T-helper 2 cell treated with Interferon-gamma antibody and Interleukin-4, amounts not matched to agents 5 μg/mL and 100 μg/mL, for 36 hours (primary cell): Measurements from ENCODE around the gene OFD1.

Source experiments
- DNase-seq: peaks from one replicate; pipeline ENCODE4 v3.0.0; 2021; ENCODE audit warnings: low spot score
- H3K27ac Mint-ChIP-seq: one replicate; pipeline ENCODE4 v1.8.0; 2021; ENCODE audit warnings: mild to moderate bottlenecking, mixed read lengths
- H3K27me3 Mint-ChIP-seq: one replicate; pipeline ENCODE4 v1.8.0; 2021; ENCODE audit warnings: low read depth, mixed read lengths
- H3K36me3 Mint-ChIP-seq: one replicate; pipeline ENCODE4 v1.8.0; 2021; ENCODE audit warnings: low read depth, mixed read lengths
- H3K4me1 Mint-ChIP-seq: one replicate; pipeline ENCODE4 v1.8.0; 2021; ENCODE audit warnings: low read depth, mixed read lengths
- H3K4me3 Mint-ChIP-seq: one replicate; pipeline ENCODE4 v1.8.0; 2022; ENCODE audit warnings: mild to moderate bottlenecking, moderate library complexity, mixed read lengths
- H3K9me3 Mint-ChIP-seq: one replicate; pipeline ENCODE4 v1.8.0; 2021; ENCODE audit warnings: mixed read lengths

OFD1 gene, protein sequence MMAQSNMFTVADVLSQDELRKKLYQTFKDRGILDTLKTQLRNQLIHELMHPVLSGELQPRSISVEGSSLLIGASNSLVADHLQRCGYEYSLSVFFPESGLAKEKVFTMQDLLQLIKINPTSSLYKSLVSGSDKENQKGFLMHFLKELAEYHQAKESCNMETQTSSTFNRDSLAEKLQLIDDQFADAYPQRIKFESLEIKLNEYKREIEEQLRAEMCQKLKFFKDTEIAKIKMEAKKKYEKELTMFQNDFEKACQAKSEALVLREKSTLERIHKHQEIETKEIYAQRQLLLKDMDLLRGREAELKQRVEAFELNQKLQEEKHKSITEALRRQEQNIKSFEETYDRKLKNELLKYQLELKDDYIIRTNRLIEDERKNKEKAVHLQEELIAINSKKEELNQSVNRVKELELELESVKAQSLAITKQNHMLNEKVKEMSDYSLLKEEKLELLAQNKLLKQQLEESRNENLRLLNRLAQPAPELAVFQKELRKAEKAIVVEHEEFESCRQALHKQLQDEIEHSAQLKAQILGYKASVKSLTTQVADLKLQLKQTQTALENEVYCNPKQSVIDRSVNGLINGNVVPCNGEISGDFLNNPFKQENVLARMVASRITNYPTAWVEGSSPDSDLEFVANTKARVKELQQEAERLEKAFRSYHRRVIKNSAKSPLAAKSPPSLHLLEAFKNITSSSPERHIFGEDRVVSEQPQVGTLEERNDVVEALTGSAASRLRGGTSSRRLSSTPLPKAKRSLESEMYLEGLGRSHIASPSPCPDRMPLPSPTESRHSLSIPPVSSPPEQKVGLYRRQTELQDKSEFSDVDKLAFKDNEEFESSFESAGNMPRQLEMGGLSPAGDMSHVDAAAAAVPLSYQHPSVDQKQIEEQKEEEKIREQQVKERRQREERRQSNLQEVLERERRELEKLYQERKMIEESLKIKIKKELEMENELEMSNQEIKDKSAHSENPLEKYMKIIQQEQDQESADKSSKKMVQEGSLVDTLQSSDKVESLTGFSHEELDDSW

DNA sequence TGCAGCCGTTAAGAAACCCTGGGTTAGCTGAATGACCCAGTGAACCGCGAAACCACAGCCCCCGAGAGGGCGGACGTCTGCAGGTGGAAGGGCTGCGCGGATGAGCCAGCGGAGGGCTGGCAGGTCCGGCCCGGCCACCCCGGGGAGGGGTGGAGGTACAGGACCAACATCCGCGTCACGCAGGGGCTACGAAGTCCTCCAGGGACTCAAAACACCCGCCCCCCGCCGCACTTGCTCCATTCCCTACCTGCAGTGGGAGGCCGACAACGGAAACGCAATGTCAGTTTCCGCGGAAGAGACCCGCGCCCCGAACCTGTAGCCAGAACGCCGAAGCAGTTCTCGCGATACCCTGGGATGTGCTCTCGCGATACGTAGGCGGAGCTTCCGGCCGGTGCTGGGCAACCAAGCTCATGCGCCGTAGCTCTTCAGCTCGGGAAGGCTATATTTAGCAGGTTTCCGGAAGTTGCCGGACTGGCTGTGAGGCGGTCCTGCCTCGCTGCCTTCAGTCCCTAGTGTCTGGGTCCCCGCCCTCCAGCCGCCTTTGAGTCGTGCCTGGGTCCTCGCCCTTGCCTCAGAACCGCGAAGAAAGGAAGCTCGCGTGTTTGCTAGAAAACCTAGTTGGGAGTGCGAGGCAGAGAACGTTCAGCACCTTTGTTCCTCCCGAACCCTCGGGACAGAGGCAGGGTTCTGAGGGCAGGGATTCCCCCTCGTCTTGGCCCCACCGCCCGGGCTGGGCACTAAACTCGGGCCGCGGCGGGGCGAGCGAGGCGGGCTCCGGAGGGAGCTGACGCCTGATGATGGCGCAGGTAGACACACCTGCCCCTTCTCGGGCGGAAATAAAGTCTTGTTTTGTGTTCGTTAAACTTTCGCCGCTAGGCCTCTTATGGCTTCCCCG lies at the start of gene OFD1, which contains the start of gene TRAPPC2:
TSS of gene OFD1 (plus strand) at position 471 of the 895 bp plus-strand sequence. CDS start at position 795, 324 bp downstream.
TSS of gene TRAPPC2 (minus strand) at position 343 of the 895 bp plus-strand sequence. CDS start 14,657 bp downstream, outside the sequence.
- peak; percentile 87 for DNase-seq
- Mint-ChIP-seq H3K27me3 (no peaks in the 10 kb centered on the region), H3K4me3 (peak within 1 kb of the TSS; percentile 98), H3K36me3 (peaks cover 33% of the 10 kb centered on the region), H3K4me1 (peaks cover 29% of the 10 kb centered on the region), H3K27ac (peak within 1 kb of the TSS; percentile 96), H3K9me3 (no peaks in the 10 kb centered on the region)

- Mint-ChIP-seq H3K4me1 (peaks cover 7% of the 10 kb centered on the region), H3K4me3 (no peak overlapping the region), H3K27ac (peak overlapping the region; percentile 37), H3K27me3 (no peaks in the 10 kb centered on the region), H3K36me3 (peaks cover 13% of the 10 kb centered on the region), H3K9me3 (no peaks in the 10 kb centered on the region)
- no peak for DNase-seq
These were observed 49.3 kb upstream of the OFD1 start for GRCh38 chrX:13685126-13685763.

GRCh38 chrX:13687203-13687602 lies 47.3 kb upstream of the OFD1 start:
- Mint-ChIP-seq H3K27ac (peak overlapping the region; percentile 6), H3K4me1 (peaks cover 15% of the 10 kb centered on the region), H3K9me3 (no peaks in the 10 kb centered on the region), H3K27me3 (no peaks in the 10 kb centered on the region), H3K36me3 (peaks cover 9% of the 10 kb centered on the region), H3K4me3 (no peak overlapping the region)
- no peak for DNase-seq

DNA sequence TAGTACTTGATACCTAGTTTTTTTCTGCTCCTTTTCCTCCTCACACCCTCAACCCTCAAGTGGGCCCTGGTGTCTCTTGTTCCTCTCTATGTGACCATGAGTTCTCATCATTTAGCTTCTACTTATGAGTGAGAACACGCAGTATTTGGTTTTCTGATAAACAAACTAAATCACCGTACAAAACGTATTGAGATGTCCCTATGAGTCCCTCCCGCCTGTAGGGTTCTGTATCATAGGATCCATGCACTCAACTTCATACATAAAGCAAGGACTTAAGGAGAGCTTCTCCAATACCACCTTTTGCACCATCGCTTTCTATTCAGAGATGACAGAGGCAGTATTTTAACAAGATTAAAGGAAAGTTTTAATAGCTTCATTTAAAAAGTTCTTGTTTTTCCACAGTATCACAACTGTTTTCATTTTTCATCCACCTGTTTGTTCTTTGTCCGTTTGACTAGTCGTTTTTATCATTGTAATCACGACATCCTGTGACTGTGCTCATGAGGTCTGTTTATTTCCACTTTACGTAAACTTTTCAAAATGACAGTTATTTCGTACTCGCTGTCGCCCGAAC lies 46.1 kb upstream of the OFD1 start:
- peaks cover 23% of the 10 kb centered on the region for H3K4me1 Mint-ChIP-seq
- H3K27me3 Mint-ChIP-seq = no peaks in the 10 kb centered on the region
- peak overlapping the region; percentile 95 for H3K27ac Mint-ChIP-seq
- H3K4me3 Mint-ChIP-seq = peak overlapping the region; percentile 87
- DNase-seq = no peak
- H3K9me3 Mint-ChIP-seq = no peaks in the 10 kb centered on the region
- H3K36me3 Mint-ChIP-seq = peaks cover 9% of the 10 kb centered on the region

- peak; percentile 78 for DNase-seq
- peak within 1 kb of the TSS; percentile 95 for H3K27ac Mint-ChIP-seq
- no peaks in the 10 kb centered on the region for H3K9me3 Mint-ChIP-seq
- peak within 1 kb of the TSS; percentile 87 for H3K4me3 Mint-ChIP-seq
- peaks cover 5% of the 10 kb centered on the region for H3K36me3 Mint-ChIP-seq
- no peaks in the 10 kb centered on the region for H3K27me3 Mint-ChIP-seq
- H3K4me1 Mint-ChIP-seq = peaks cover 26% of the 10 kb centered on the region
These were observed 45.4 kb upstream of the OFD1 start, which contains the start of gene RAB9A for GRCh38 chrX:13688958-13689740. RAB9A (plus strand) TSS chrX:13689128; CDS start chrX:13708747, 19,619 bp downstream.

DNA sequence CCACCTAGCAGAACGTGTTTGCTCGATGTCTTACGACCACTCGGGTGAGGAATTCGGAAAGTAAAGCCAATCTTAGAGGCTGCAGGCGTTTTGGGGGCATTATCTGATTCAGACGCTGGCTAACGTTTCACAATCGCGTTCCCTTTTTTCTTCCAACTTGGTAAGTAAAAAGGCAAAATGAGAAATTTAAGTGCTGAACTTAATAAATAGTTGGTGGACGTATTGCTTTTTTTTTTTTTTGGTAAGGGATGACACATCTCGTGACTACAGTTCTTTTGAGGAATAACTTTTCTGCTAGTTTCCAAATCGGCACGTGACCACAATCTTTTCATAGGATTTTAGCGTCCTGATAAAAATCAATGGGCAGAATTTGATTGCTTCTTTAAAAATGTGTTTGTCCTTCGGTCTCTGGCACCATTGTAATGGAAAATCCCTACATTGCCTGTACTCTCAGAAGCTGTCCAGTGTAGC lies 44.8 kb upstream of the OFD1 start:
- H3K9me3 Mint-ChIP-seq = no peaks in the 10 kb centered on the region
- peaks cover 5% of the 10 kb centered on the region for H3K36me3 Mint-ChIP-seq
- H3K4me3 Mint-ChIP-seq = peak overlapping the region; percentile 87
- H3K27ac Mint-ChIP-seq = peak overlapping the region; percentile 72
- no peaks in the 10 kb centered on the region for H3K27me3 Mint-ChIP-seq
- no peak for DNase-seq
- H3K4me1 Mint-ChIP-seq = peaks cover 26% of the 10 kb centered on the region

GRCh38 chrX:13690836-13691235 lies 43.7 kb upstream of the OFD1 start:
- Mint-ChIP-seq H3K4me3 (peak overlapping the region; percentile 87), H3K4me1 (peaks cover 28% of the 10 kb centered on the region), H3K27me3 (no peaks in the 10 kb centered on the region), H3K27ac (no peak overlapping the region), H3K9me3 (no peaks in the 10 kb centered on the region), H3K36me3 (peaks cover 4% of the 10 kb centered on the region)
- no peak for DNase-seq

- Mint-ChIP-seq H3K36me3 (peaks cover 4% of the 10 kb centered on the region), H3K27ac (no peak overlapping the region), H3K27me3 (no peaks in the 10 kb centered on the region), H3K4me3 (no peak overlapping the region), H3K9me3 (no peaks in the 10 kb centered on the region), H3K4me1 (peaks cover 31% of the 10 kb centered on the region)
- DNase-seq = no peak
These were observed 42.6 kb upstream of the OFD1 start for GRCh38 chrX:13691841-13692371.

- peaks cover 7% of the 10 kb centered on the region for H3K36me3 Mint-ChIP-seq
- H3K27me3 Mint-ChIP-seq = no peaks in the 10 kb centered on the region
- H3K9me3 Mint-ChIP-seq = no peaks in the 10 kb centered on the region
- H3K27ac Mint-ChIP-seq = no peak overlapping the region
- peak overlapping the region; percentile 8 for H3K4me3 Mint-ChIP-seq
- no peak for DNase-seq
- H3K4me1 Mint-ChIP-seq = peaks cover 35% of the 10 kb centered on the region
These were observed 41.7 kb upstream of the OFD1 start for GRCh38 chrX:13692771-13693231.

DNA sequence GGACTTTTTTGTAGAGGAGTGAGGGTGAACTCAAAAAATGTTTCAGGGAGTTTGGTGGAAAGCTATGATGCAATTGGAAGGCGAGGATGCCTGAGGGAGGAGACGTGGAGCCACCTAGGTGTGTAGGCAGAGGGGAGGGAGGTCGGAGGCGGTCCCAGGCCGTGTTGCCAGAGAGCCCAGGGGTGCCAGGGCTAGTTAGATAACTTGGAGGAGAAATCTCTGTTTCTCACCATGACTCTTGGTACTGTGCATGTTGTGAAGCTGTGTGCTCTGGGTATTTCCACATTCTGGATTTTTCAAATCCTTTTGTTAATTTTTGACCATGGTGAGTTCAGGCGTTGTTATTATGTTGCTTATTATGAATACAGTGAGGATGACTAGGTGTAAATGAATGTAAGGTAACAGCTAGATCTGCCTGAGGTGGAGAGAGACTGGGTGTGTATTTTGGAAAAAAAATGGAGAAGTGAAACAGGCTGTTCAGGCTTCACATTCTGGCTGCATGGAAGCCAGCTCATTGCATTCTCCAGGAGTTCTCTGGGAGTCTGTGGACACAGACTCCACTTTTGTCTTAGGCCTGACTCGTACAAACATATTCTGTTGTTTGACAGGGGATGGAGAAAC lies 41.1 kb upstream of the OFD1 start:
- H3K27ac Mint-ChIP-seq = no peak overlapping the region
- peaks cover 31% of the 10 kb centered on the region for H3K4me1 Mint-ChIP-seq
- H3K4me3 Mint-ChIP-seq = no peak overlapping the region
- no peak for DNase-seq
- H3K27me3 Mint-ChIP-seq = no peaks in the 10 kb centered on the region
- peaks cover 7% of the 10 kb centered on the region for H3K36me3 Mint-ChIP-seq
- H3K9me3 Mint-ChIP-seq = no peaks in the 10 kb centered on the region

DNA sequence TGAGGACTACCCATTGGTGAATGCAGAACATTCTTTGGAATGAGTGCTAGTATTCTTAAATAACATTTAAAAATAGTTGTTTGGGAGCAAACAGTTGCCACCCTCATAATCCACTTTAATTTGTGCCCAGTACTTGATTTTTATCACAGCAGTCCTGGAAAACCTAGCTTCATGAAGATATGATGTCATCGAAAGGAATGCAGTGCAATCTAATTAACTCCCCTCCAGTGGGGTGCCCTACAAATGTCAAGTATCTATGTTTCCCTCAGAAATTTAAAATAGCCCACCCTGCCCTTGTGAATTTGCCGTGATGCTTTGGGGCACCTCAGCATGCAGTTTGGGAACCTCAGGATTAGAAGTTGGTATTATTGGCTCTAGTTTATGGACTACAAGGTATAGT lies 40.2 kb upstream of the OFD1 start:
- Mint-ChIP-seq H3K4me3 (no peak overlapping the region), H3K4me1 (peaks cover 32% of the 10 kb centered on the region), H3K27ac (no peak overlapping the region), H3K9me3 (no peaks in the 10 kb centered on the region), H3K36me3 (peaks cover 9% of the 10 kb centered on the region), H3K27me3 (no peaks in the 10 kb centered on the region)
- no peak for DNase-seq
